ENCODE results near the gene CD44.

CD44 gene

GRCh38 chr11:35257281-35257680 lies 118.3 kb downstream of the CD44 start:
- no peak for TF ChIP-seq CTCF (IDR thresholded peaks at IDR 0.05)

GRCh38 chr11:35259529-35259928 lies 120.6 kb downstream of the CD44 start:
- no peak for TF ChIP-seq CTCF (IDR thresholded peaks at IDR 0.05)

- no peak for TF ChIP-seq CTCF (IDR thresholded peaks at IDR 0.05)
Measured at GRCh38 chr11:35260342-35260985, 121.5 kb downstream of the CD44 start.

GRCh38 chr11:35261197-35261596 lies 122.2 kb downstream of the CD44 start:
- no peak for TF ChIP-seq CTCF (IDR thresholded peaks at IDR 0.05)

GRCh38 chr11:35262056-35262455 lies 123.1 kb downstream of the CD44 start:
- TF ChIP-seq CTCF (IDR thresholded peaks at IDR 0.05) = no peak

- TF ChIP-seq CTCF (IDR thresholded peaks at IDR 0.05) = no peak
Measured at GRCh38 chr11:35262735-35263134, 123.8 kb downstream of the CD44 start.

GRCh38 chr11:35265755-35266454 lies 126.9 kb downstream of the CD44 start:
- TF ChIP-seq CTCF (IDR thresholded peaks at IDR 0.05) = no peak
